Measurements from ENCODE around the gene HERPUD2.
"Not testable (repeated sequence)": the region's sequence is repeated elsewhere in the genome, so short reads cannot be mapped to it uniquely, and the experiment has no call there.

Gene HERPUD2

GRCh38 chr7:35712563-35713226 lies 17.8 kb upstream of the HERPUD2 start:
- no peak for DNase-seq

GRCh38 chr7:35707422-35707821 lies 12.5 kb upstream of the HERPUD2 start:
- DNase-seq = no peak

- DNase-seq = no peak
Measured at GRCh38 chr7:35705932-35706461, 11.1 kb upstream of the HERPUD2 start.

GRCh38 chr7:35704261-35704660 lies 9.3 kb upstream of the HERPUD2 start:
- no peak for DNase-seq

GRCh38 chr7:35702541-35702940 lies 7.6 kb upstream of the HERPUD2 start:
- DNase-seq = no peak

- DNase-seq = no peak
Measured at GRCh38 chr7:35701287-35701900, 6.5 kb upstream of the HERPUD2 start.

- DNase-seq = no peak
Measured at GRCh38 chr7:35700865-35701264, 5.9 kb upstream of the HERPUD2 start.

GRCh38 chr7:35700333-35700732 lies 5.4 kb upstream of the HERPUD2 start:
- DNase-seq = no peak

- DNase-seq = no peak
Measured at GRCh38 chr7:35699796-35700305, 4.9 kb upstream of the HERPUD2 start.

GRCh38 chr7:35698382-35698781 lies 3.4 kb upstream of the HERPUD2 start:
- DNase-seq = not testable (repeated sequence)

- DNase-seq = no peak
Measured at GRCh38 chr7:35697414-35698175, 2.7 kb upstream of the HERPUD2 start.

- DNase-seq = no peak
Measured at GRCh38 chr7:35695987-35696386, 1.1 kb upstream of the HERPUD2 start.

- DNase-seq = no peak
Measured at GRCh38 chr7:35695473-35695850, 527 bp upstream of the HERPUD2 start.

GRCh38 chr7:35694161-35694783 lies 663 bp downstream of the HERPUD2 start:
- DNase-seq = no peak

- DNase-seq = no peak
Measured at GRCh38 chr7:35691827-35692307, 3.1 kb downstream of the HERPUD2 start.

GRCh38 chr7:35691366-35691765 lies 3.6 kb downstream of the HERPUD2 start:
- DNase-seq = no peak

- DNase-seq = not testable (repeated sequence)
Measured at GRCh38 chr7:35690614-35691013, 4.3 kb downstream of the HERPUD2 start.

GRCh38 chr7:35685781-35686180 lies 9.2 kb downstream of the HERPUD2 start:
- no peak for DNase-seq

GRCh38 chr7:35681231-35682029 lies 13.5 kb downstream of the HERPUD2 start:
- DNase-seq = no peak

- no peak for DNase-seq
Measured at GRCh38 chr7:35680403-35681013, 14.4 kb downstream of the HERPUD2 start.

GRCh38 chr7:35677582-35678356 lies 17.2 kb downstream of the HERPUD2 start:
- no peak for DNase-seq
